Measurements from ENCODE around the gene AQP5.

AQP5 gene

GRCh38 chr12:49974677-49975317 is 13.1 kb downstream of the AQP5 start:
- TF ChIP-seq CTCF (IDR thresholded peaks at IDR 0.05; ENCODE audit: low read depth, low read length): no peak
- DNase-seq (ENCODE audit: extremely low read depth, low read depth): no peak

GRCh38 chr12:49975318-49975761 is 13.7 kb downstream of the AQP5 start:
- no peak for TF ChIP-seq CTCF (IDR thresholded peaks at IDR 0.05; ENCODE audit: low read depth, low read length)
- no peak for DNase-seq (ENCODE audit: extremely low read depth, low read depth)

GRCh38 chr12:49976557-49976956 is 14.9 kb downstream of the AQP5 start:
- no peak for DNase-seq (ENCODE audit: extremely low read depth, low read depth)
- TF ChIP-seq CTCF (IDR thresholded peaks at IDR 0.05; ENCODE audit: low read depth, low read length): no peak

GRCh38 chr12:49978125-49978524 is 16.5 kb downstream of the AQP5 start:
- no peak for DNase-seq (ENCODE audit: extremely low read depth, low read depth)
- no peak for TF ChIP-seq CTCF (IDR thresholded peaks at IDR 0.05; ENCODE audit: low read depth, low read length)

GRCh38 chr12:49979016-49979586 is 17.4 kb downstream of the AQP5 start:
- no peak for DNase-seq (ENCODE audit: extremely low read depth, low read depth)

GRCh38 chr12:49979791-49980190 is 18.1 kb downstream of the AQP5 start:
- DNase-seq (ENCODE audit: extremely low read depth, low read depth): no peak
- TF ChIP-seq CTCF (IDR thresholded peaks at IDR 0.05; ENCODE audit: low read depth, low read length): no peak

More at GRCh38 chr12:49979016-49979586, 17.4 kb downstream of the AQP5 start:
- TF ChIP-seq CTCF (IDR thresholded peaks at IDR 0.05; ENCODE audit: low read depth, low read length): no peak

GRCh38 chr12:49980501-49981349 is 19.1 kb downstream of the AQP5 start:
- no peak for DNase-seq (ENCODE audit: extremely low read depth, low read depth)
- TF ChIP-seq CTCF (IDR thresholded peaks at IDR 0.05; ENCODE audit: low read depth, low read length): no peak
